Measurements from ENCODE around the gene PLA2G12B.

The PLA2G12B gene

DNA sequence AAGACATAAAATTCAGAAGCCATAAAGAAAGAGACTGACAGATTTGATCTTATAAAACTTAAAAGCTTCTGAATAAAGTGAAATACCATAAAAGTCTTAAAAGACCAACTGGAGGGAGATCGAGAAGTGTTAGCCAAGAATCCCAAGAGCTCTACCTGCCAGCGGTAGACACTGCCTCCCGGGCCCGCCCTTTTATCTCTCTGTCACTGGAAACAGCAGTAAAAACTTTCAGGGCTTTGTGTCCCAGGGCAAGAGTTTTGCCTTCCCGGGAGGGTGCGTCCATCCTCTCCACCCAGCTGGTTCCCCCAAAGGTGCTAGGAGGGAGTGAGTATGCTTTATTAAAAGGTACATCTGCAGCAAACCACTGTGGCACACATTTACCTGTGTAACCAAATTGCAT, 5.8 kb downstream of the PLA2G12B start:
- TF ChIP-seq, protein P1, sequence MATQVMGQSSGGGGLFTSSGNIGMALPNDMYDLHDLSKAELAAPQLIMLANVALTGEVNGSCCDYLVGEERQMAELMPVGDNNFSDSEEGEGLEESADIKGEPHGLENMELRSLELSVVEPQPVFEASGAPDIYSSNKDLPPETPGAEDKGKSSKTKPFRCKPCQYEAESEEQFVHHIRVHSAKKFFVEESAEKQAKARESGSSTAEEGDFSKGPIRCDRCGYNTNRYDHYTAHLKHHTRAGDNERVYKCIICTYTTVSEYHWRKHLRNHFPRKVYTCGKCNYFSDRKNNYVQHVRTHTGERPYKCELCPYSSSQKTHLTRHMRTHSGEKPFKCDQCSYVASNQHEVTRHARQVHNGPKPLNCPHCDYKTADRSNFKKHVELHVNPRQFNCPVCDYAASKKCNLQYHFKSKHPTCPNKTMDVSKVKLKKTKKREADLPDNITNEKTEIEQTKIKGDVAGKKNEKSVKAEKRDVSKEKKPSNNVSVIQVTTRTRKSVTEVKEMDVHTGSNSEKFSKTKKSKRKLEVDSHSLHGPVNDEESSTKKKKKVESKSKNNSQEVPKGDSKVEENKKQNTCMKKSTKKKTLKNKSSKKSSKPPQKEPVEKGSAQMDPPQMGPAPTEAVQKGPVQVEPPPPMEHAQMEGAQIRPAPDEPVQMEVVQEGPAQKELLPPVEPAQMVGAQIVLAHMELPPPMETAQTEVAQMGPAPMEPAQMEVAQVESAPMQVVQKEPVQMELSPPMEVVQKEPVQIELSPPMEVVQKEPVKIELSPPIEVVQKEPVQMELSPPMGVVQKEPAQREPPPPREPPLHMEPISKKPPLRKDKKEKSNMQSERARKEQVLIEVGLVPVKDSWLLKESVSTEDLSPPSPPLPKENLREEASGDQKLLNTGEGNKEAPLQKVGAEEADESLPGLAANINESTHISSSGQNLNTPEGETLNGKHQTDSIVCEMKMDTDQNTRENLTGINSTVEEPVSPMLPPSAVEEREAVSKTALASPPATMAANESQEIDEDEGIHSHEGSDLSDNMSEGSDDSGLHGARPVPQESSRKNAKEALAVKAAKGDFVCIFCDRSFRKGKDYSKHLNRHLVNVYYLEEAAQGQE (IDR thresholded peaks at IDR 0.05; ENCODE audit: insufficient replicate concordance, low read depth): no peak
- TF ChIP-seq SPI1 (IDR thresholded peaks at IDR 0.05; ENCODE audit: borderline replicate concordance, low read depth) (no peak), GABPA (IDR thresholded peaks at IDR 0.05; ENCODE audit: low read depth) (no peak), POLR2AphosphoS5 (IDR thresholded peaks at IDR 0.05; ENCODE audit: low read depth) (no peak)
- TF ChIP-seq, protein P2, sequence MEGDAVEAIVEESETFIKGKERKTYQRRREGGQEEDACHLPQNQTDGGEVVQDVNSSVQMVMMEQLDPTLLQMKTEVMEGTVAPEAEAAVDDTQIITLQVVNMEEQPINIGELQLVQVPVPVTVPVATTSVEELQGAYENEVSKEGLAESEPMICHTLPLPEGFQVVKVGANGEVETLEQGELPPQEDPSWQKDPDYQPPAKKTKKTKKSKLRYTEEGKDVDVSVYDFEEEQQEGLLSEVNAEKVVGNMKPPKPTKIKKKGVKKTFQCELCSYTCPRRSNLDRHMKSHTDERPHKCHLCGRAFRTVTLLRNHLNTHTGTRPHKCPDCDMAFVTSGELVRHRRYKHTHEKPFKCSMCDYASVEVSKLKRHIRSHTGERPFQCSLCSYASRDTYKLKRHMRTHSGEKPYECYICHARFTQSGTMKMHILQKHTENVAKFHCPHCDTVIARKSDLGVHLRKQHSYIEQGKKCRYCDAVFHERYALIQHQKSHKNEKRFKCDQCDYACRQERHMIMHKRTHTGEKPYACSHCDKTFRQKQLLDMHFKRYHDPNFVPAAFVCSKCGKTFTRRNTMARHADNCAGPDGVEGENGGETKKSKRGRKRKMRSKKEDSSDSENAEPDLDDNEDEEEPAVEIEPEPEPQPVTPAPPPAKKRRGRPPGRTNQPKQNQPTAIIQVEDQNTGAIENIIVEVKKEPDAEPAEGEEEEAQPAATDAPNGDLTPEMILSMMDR (IDR thresholded peaks at IDR 0.05; ENCODE audit: insufficient read depth, low read length): no peak
- Histone ChIP-seq H3K27me3 (ENCODE audit: insufficient read depth, poor library complexity, severe bottlenecking) (no peaks in the 10 kb centered on the region), H3K27ac (replicated peaks) (no peak overlapping the region), H3K4me3 (replicated peaks; ENCODE audit: insufficient read depth, low read length) (no peak overlapping the region)
- no peak for DNase-seq (ENCODE audit: low read depth in 1 of 2, low spot score in 1 of 2)

DNA sequence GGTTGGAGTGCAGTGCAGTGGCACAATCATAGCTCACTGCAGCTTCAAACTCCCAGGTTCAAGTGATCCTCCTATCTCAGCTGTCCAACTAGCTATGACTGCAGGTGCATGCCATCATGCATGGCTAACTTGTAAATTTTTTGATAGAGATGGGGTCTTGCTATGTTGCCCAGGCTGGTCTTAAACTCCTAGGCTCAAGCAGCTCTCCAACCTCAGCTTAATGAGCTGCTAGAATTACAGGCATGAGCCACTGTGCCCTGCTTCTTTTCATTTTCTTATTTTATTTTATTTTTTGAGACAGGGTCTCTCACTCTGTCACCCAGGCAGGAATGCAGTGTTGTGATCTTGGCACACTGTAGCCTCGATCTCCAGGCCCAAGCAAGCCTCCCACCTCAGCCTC, 7.6 kb downstream of the PLA2G12B start:
- no peak for TF ChIP-seq GABPA (IDR thresholded peaks at IDR 0.05; ENCODE audit: low read depth)
- TF ChIP-seq SPI1 (IDR thresholded peaks at IDR 0.05; ENCODE audit: borderline replicate concordance, low read depth): no peak
- TF ChIP-seq, protein P2 (IDR thresholded peaks at IDR 0.05; ENCODE audit: insufficient read depth, low read length): no peak
- TF ChIP-seq POLR2AphosphoS5 (IDR thresholded peaks at IDR 0.05; ENCODE audit: low read depth): no peak
- TF ChIP-seq, protein P1 (IDR thresholded peaks at IDR 0.05; ENCODE audit: insufficient replicate concordance, low read depth): no peak
- H3K27me3 ChIP-seq (ENCODE audit: insufficient read depth, poor library complexity, severe bottlenecking): no peaks in the 10 kb centered on the region
- no peak overlapping the region for H3K4me3 ChIP-seq (replicated peaks; ENCODE audit: insufficient read depth, low read length)
- no peak for DNase-seq (ENCODE audit: low read depth in 1 of 2, low spot score in 1 of 2)
- H3K27ac ChIP-seq (replicated peaks): no peak overlapping the region

DNA sequence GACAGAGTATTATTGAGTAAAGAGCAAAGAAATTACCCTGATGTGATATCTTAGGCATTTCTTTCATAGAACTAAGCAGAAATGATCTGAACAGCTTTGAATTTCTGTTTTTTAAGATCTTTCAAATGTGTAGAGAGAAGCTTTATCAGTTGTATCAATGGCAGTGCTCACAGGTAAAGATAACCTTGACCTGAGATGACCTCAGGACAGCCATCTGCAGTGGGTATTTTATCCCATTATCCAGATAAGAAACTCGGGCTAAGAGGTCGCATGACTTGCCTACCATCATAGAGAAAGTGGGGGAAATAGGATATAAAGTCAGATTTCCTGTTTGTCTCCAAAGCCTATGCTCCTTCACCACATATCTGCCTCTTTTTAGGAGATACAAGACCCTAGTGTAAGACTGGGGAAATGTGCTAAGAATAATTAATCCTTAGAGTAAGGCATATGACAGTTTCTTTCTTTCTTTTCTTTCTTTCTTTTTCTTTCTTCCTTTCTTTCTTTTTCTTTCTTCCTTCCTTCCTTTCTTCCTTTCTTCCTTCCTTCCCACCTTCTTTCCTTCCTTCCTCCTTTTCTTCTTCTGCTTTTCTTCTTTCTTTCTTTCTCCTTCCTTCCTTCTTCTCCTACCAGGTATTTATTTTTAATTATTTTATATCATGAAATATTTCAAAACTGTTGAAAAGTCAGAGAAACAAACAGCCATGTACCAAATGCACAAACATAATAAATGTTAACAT, 10.9 kb downstream of the PLA2G12B start:
- no peak overlapping the region for H3K27ac ChIP-seq (replicated peaks)

More for the DNA sequence above, 10.9 kb downstream of the PLA2G12B start:
- no peaks in the 10 kb centered on the region for H3K27me3 ChIP-seq (ENCODE audit: insufficient read depth, poor library complexity, severe bottlenecking)
- no peak for TF ChIP-seq GABPA (IDR thresholded peaks at IDR 0.05; ENCODE audit: low read depth)
- no peak for TF ChIP-seq POLR2AphosphoS5 (IDR thresholded peaks at IDR 0.05; ENCODE audit: low read depth)
- TF ChIP-seq, protein P1 (IDR thresholded peaks at IDR 0.05; ENCODE audit: insufficient replicate concordance, low read depth): no peak
- TF ChIP-seq, protein P2 (IDR thresholded peaks at IDR 0.05; ENCODE audit: insufficient read depth, low read length): no peak
- no peak for TF ChIP-seq SPI1 (IDR thresholded peaks at IDR 0.05; ENCODE audit: borderline replicate concordance, low read depth)
- no peak overlapping the region for H3K4me3 ChIP-seq (replicated peaks; ENCODE audit: insufficient read depth, low read length)
- no peak for DNase-seq (ENCODE audit: low read depth in 1 of 2, low spot score in 1 of 2)

Data from HL-60 (cell line).